HG03025 (cell line): ENCODE measurements around the gene SPDYE17.
"Not testable (repeated sequence)": the region's sequence is repeated elsewhere in the genome, so short reads cannot be mapped to it uniquely, and the experiment has no call there.

Experiments
- ATAC-seq: cut with Tn5 transposase; IDR thresholded peaks from one replicate; pipeline ENCODE4 v1.9.1; 2021; ENCODE audit warnings: mild to moderate bottlenecking, moderate library complexity; ENCODE audit not compliant: unreplicated experiment, low FRiP score

SPDYE17 gene

DNA sequence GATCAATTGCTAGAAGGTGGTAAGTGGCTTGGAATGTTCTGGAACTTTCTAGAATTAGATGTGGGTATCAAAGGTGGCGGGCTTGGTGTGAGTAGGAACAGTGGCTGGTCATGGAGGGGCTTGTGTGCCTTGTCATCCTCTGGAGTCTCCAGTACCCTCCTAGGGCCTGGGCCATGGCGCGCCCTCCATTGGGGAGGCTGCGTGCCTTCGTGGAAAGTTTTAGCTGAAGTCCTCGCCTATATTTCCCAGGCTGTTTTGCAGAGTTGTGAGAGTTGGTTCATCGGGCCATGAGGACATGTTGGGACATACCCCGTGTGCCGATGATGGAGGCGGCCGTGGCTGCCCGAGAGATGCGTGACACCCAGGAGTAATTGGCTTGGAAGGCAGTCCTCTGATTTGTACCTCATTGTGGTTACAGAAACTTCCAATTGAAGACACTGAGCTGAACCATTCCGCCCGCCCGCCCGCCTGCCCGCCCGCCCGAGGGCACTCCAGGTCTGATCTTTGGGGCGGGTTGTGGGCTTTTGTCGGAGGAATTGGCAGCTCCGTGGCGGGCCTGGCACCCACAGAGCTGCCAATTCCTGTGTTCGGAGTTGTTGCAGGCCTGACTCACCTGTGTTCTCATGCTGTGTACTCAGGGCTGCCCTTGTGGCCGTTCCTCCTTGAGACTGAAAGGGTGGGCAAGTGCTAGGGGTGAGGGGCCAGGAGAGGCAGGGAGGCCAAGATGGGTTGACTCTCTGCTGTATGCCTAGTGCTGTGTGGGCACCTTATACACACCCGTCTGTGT lies 57.2 kb downstream of the SPDYE17 start:
- ATAC-seq, result not testable (repeated sequence)

GRCh38 chr7:76974336-76974735 lies 57.8 kb downstream of the SPDYE17 start:
- ATAC-seq, result not testable (repeated sequence)

DNA sequence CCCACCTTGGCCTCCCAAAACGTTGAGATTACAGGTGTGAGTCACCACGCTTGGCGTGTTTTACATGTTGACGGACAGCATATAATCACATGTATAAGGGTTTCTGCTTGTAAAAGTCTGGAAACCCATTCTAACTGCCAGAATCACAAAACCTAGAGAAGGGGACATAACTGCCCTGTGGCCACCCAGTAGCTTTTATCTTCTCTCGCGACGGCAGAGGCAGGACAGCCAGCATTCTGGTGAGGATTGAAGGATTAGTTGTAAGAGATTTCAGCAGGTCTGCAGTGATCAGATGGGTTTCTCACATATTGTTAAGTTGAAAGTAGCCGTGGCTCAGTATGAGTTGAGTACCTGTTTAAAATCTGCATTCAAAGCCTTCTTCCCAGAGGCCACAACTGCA lies 59.8 kb downstream of the SPDYE17 start:
- ATAC-seq, result not testable (repeated sequence)
